Measurements from ENCODE around the gene TIA1.
"Not testable (repeated sequence)": the region's sequence is repeated elsewhere in the genome, so short reads cannot be mapped to it uniquely, and the experiment has no call there.

Gene TIA1, protein sequence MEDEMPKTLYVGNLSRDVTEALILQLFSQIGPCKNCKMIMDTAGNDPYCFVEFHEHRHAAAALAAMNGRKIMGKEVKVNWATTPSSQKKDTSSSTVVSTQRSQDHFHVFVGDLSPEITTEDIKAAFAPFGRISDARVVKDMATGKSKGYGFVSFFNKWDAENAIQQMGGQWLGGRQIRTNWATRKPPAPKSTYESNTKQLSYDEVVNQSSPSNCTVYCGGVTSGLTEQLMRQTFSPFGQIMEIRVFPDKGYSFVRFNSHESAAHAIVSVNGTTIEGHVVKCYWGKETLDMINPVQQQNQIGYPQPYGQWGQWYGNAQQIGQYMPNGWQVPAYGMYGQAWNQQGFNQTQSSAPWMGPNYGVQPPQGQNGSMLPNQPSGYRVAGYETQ

DNA sequence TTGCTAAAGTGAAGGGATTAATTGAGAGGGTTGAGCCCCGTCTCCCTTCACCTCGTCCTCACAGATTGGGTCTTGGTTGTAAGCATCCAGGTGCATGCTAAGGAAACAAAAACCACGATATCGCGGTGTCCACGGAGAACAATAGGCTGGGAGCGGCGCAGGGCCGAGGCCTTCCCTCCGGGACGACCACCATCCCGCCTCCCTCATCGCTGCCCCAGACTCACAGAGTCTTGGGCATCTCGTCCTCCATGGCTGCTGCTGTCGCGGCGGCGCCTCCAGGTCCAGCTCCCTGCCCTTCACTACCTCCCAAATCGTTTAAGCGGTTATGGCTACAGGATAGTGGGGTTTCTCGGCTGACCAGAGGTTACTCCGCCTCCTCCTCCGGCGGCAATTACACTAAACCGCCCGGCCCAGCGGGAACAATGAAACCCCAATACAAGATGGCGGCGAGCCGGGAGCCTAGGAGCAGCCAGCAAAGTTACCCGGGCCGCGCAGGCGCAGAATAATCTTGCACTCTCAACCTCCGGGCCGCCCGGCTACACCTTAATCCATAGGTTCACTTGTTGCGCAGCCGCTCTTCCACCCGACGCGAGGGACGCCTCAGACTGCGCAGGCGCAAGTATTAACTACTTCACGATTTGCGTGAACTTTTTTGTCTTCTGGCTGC lies at the start of gene TIA1:
TIA1 (minus strand) TSS at position 448 of the 667 bp plus-strand sequence; CDS start at position 250, 198 bp downstream.
- DNase-seq (ENCODE audit: low read depth): peak; percentile 92

DNA sequence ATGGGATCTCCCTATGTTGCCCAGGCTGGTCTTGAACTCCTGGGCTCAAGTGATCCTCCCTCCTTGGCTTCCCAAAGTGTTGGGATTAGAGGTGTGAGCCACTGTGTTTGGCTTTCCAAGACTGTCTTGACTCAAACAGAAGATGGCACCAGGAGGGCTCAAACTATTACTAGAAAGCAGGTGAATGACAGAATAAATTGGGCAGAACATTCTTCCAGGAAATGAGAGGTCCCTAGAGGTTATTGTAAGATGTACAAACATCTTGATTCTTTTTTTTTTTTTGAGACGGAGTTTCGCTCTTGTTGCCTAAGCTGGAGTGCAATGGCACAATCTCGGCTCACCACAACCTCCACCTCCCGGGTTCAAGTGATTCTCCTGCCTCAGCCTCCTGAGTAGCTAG lies 49.4 kb upstream of the TIA1 start:
- not testable (repeated sequence) for DNase-seq (ENCODE audit: low read depth)

DNA sequence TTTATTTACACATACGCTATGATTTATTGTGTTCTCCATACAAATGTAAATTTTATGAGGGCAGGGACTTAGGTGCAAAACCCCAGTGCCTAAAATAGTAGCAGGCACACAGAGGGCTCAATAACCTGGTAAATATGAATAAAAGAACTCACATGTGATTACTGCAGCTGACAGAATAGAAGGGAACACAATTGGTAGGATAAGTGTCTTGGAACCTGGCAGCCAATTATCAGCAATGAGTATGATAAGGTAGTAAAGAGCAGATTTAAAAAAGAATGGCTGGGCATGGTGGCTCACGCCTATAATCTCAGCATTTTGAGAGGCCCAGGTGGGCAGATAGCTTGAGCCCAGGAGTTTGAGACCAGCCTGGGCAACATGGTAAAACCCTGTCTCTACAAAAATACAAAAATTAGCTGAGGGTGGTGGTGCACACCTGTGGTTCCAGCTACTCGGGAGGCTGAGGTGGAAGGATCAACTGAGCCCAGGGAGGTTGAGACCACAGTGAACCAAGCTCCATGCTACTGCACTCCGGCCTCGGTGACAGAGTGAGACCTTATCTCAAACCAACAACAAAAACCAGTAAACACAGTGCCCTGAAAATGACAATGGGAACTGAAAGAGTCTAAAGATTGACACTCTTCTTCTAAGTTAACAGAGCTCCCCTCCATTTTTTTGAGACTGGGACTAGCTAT lies 35.2 kb upstream of the TIA1 start:
- DNase-seq (ENCODE audit: low read depth): no peak

DNA sequence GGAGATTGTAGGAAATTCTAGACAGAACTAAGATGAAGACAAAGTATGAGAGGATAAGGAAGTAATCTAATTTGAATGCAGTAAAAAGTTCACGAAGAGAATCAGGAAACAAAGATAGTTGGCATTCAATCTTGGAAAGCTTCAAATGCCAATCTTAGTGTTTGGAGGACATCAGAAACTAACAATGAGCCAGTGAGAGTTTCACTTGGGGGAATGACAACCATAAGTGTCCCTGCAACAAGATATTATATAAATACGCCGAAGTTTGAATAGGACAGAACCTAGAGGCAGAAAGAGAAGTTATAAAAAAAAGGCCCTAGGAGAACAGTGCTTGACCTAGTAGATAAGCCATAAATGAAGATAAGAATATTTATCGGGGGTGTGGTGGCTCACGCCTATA lies 34.0 kb upstream of the TIA1 start:
- DNase-seq (ENCODE audit: low read depth): no peak

DNA sequence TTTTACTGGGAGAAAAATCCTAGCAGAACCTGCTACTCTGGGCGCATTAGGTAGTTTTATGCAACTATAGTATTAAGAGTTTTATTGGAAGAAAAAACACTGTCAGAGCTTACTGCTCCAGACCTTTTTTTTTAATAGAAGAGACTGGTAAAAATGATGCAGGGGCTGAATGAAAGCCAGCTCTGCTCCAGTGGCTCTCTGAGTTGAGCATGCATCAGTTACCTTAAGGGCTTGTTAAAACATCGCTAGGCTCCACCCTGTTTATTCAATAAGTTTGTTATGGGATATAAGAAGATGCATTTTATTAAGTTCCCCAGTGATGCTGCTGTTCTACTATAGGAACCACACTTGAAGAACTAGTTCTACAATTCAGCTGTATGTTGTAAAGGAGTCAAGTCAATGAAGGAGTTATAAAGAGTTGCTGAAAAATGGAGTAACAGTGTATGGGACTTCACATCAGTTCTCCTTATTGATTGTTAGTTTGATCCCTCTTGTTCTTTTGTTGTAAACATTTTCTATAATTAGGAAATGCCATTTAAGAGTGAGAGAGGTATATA lies 31.9 kb upstream of the TIA1 start:
- no peak for DNase-seq (ENCODE audit: low read depth)

DNA sequence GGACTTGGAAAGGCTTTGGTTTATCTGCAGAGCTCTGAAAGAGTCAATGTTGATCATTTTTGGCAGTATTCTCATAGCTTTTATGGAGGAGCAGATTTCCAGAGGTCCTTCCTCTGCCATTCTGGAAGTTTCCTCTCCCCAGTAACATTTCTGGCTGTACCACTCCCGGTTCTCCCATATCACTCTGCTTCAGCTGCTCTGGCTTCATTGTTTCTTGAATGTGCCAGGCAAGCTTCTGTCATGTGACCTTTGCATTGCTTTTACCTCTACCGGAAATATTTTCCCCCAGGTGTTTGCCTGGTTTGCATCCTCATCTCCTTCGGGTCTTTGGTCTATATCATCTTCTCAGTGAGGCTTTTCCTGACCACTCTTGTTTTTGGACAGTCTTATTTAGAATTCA lies 21.9 kb upstream of the TIA1 start:
- no peak for DNase-seq (ENCODE audit: low read depth)

DNA sequence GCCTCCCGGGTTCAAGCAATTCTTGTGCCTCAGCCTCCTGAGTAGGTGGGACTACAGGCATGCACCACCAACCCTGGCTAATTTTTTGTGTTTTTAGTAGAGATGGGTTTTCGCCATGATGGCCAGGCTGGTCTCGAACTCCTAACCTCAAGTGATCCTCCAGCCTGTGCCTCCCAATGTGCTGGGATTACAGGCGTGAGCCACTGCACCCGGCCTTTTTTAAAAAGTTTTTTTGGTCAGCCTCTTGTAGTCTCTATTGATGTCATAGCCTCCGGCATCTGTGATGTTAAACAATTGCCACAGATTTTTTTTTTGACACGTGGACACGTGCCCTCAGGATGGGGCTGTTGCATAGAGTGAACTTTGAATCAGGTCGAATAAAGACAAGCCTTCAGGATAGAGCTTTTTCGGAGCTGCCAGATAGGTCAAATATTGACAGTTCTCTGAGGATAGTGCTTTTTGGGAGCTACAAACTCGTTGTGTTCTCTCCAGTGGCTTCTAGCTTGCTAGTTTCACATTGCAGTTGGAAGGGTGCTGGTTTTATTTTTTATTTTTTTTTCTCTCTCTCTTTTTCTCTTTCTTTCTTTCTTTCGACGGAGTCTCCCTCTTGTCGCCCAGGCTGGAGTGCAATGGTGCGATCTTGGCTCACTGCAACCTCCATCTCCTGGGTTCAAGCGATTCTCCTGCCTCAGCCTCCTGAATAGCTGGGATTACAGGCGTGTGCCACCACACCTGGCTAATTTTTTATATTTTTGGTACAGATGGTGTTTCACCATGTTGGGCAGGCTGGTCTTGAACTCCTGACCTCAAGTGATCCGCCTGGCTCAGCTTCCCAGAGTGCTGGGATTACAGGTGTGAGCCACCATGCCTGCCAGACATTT lies 21.2 kb upstream of the TIA1 start:
- DNase-seq (ENCODE audit: low read depth): not testable (repeated sequence)

DNA sequence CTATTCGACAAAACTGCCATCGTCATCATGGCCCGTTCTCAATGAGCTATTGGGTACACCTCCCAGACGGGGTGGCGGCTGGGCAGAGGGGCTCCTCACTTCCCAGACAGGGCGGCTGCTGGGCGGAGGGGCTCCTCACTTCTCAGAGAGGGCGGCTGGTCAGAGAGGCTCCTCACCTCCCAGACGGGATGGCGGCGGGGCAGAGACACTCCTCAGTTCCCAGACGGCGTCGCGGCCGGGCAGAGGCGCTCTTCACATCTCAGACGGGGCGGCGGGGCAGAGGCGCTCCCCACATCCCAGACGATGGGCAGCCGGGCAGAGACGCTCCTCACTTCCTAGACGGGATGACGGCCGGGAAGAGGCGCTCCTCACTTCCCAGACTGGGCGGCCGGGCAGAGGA lies 18.5 kb upstream of the TIA1 start:
- not testable (repeated sequence) for DNase-seq (ENCODE audit: low read depth)

DNA sequence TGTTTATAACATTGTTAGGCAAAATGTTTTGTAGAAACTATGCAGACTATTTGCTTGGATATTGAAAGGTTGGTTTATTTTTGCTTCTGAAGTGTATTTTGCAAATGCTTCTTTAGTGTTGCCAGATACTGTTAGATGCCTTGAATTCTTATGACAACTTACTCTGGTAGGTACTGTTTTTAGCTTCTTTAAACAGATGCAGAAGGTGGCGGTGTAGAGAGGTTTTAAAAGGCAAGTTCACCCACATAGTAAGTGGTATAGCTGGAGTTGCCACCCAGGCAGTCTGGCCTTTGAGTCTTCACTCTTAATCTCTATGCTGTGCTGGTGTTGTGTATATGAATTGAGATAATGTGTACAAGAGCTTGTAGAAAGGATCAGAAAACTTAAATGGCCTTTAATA lies 13.1 kb upstream of the TIA1 start:
- DNase-seq (ENCODE audit: low read depth): no peak

DNA sequence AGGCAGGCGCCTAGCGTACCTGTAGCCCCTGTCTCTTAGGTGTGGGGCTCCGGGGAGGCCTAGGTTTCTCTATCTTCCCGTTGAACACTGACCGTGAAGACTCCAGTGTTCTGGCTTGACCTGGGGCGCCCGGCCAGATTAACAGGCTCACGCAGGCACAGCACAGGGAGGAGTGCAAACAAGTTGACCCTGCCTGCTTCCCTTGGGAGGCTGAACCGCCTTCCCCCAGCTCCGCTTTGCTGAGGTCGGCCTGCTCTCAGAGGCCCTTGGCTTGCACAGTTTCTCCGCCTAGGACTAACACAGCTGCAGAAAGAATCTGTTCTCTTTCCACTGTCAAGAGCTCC lies 10.1 kb upstream of the TIA1 start:
- DNase-seq (ENCODE audit: low read depth): no peak

DNA sequence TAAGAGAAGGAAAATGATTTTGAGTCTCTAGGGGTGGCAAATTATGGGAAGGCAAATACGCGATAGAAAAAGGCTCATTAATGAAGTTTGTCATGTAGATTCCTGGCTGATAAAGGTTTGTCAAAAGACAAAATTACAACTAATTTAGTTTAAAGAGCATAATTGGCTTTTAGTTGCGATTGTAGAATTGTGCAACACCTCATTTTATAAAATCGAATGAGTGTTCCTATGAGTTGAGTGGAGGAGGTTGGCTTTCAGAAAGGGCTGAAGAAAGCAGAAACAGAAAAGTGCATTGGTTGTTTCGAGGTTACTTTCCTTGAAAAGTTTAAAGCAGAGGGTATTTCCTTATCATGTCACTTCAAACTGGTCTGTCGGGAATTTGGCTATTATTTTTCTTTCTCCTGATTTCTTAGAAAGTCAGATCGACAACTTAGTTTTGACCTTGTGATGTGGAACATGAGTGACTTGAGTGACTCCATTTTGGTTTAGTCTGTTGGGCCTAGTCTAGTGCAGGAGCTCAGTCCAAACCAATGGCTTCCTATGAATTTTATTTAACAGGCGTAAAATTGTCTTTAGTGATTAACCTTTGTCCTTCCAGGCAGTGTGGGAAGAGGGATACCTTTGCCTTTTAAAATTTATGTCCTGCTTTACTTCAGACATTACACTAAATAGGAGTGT lies 7.3 kb upstream of the TIA1 start:
- DNase-seq (ENCODE audit: low read depth): no peak

DNA sequence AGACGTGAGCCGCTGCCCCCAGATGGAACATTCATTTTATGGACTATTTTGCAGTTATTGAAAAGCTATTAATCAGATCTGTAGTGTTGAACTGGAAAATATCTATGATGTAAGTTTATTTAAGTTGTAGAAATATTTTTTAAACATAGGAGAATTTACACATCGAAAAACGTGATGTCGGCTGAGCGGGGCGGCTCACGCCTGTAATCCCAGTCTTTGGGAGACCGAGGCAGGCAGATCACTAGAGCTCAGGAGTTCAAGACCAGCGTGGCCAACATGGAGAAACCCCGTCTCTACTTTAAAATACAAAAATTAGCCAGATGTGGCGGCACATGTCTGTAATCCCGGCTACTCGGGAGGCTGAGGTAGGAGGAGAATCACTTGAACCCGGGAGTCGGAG lies 2.0 kb upstream of the TIA1 start:
- no peak for DNase-seq (ENCODE audit: low read depth)

DNA sequence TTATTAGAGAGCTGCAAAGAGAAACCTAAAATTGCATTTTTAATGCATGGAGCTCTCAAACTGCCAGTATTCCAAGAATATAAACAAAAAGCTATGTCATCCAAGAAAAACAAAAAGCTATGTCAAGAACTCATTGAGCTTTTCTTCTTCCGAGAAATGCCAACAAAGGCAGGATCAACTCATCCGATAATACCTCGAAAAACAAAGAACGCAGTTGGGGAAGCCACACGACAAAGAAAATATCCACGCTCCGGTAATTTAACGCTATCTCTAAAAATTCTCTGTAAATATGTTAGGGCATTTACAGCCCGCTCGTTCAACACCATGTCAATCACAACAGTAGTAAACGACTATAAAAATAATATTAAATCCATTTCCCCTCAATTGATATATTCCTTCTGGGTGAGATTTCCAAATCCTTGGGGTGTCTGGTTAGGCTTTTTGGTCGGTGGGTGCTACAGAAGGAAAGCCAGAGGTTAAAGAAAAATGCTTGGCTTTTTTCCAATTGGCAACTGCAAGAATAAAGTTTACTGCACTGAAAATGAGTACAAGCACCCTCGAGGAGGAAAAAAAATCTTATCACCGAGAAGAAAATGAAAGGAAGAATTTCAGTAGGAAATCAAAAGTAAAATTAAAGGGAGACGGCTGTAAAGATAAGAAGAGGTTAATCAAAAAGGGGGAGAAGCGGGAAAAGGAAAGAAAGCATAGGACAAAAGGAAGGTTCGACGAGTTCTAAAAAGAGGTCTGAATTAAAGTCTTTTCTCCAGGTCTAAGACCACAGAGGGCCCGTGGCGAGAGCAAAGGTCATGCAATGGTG lies 856 bp downstream of the TIA1 start:
- DNase-seq (ENCODE audit: low read depth): no peak

DNA sequence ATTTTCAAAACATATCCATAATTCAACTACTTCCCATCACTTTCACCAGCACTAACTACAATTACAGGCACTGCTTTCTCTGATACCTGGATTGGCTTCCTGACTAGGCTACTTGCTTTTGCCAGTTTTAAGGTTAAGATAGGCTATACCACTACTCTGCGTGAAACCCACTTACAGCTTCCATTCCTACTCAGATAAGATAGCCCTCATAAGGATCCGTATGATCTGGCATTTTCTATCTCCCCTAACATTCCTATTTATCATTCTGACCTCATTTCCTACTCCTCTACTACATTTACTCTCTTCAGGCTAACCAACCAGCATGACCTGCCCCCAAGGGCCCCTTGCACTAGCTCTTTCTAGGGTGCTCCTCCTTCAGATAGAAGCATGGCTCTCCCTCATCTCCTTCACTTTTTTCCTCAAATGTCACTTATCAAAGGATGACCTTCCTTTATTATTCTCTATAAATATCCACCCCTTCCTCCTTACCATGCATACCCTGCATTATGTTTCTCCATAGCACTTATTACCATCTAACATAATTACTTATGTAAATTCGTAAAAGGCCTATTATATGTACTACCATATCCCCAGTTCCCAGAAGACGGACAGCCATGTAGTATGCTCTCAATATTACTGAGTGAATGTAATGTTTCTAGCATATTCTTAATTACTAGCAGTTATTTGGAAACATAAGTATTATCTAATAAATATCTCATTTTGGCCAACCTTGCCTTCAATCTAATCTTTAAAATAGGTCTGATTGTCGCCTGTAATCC lies 4.4 kb downstream of the TIA1 start:
- no peak for DNase-seq (ENCODE audit: low read depth)

DNA sequence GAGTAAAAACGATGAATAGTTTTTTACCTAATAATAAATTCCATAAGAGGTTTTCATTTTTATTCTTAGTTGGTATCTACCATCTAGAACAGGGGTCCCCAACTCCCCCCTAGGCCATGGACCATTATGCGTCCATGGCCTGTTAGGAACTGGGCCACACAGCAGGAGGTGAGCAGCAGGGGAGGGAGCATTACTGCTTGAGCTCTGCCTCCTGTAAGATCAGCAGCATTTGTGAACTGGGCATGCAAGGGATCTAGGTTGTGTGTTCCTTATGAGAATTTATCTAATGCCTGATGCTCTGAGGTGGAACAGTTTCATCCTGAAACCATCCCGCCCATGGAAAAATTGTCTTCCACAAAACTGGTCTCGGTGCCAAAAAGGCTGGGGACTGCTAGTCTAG lies 5.9 kb downstream of the TIA1 start:
- DNase-seq (ENCODE audit: low read depth): no peak

DNA sequence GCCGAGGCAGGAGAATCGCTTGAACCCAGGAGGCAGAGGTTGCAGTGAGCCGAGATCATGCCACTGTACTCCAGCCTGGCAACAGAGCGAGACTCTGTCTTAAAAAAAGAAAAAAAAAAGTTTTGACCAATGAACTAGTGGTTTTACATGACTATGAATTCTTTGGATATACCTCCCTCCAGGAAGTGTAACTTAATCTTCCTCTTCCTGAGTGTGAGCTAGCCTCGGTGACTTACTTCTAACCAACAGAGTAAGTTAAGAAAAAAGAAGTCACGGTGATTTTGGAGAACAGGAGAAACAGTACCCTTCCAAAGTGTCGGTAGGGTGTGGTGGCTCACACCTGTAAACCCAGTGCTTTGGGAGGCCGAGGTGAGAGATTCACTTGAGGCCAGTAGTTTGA lies 7.1 kb downstream of the TIA1 start:
- DNase-seq (ENCODE audit: low read depth): no peak

DNA sequence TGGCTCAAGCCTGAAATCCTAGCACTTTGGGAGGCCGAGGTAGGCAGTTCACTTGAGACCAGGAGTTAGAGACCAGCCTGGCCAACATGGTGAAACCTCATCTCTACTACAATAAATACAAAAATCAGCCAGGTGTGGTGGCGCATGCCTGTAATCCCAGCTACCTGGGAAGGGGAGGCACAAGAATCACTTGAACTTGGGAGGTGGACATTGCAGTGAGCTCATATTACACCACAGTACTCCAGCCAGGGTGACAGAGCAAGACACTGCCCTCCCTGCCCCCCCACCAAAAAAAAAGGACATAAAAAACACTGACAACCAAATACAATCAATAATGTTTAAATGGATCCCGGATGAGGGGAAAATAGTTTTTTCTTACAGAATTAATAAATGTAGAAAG lies 7.8 kb downstream of the TIA1 start:
- DNase-seq (ENCODE audit: low read depth): no peak

DNA sequence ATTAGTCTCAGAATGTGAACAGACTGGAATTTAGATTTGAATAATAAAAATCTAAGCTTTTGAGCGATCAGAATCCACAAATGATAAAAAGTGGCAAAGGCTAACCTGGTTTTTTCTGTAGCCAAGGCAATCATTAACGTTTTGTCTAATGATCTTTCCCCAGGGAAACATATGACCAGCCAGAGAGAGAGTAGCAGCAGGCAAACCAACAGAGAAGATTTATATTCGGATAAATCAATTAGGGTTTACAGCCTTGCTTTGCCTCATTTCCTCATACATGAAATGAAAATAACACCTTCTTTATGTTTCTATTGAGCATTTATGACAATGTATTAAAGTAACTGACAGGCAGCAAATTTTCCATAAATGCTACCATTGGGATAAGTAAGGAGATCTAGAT lies 14.5 kb downstream of the TIA1 start:
- no peak for DNase-seq (ENCODE audit: low read depth)

DNA sequence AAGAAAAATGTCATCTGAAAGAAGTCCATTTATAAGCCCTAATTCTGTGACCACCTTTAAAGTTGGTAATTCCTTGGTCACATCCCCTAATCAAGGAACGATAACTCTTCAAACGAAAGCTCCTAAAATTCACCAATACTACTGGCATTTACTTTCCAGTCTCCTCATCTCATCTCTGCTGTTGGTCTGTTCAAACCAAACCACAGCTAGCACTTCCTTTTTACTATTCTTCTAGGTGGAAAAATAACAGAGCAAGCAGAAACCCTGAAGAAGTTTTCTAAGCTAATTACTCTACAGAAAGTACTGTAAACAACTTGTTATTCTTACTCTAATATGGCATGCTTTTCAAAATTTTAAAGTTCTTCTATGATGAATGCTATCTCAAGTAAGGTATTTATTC lies 21.6 kb downstream of the TIA1 start:
- no peak for DNase-seq (ENCODE audit: low read depth)

DNA sequence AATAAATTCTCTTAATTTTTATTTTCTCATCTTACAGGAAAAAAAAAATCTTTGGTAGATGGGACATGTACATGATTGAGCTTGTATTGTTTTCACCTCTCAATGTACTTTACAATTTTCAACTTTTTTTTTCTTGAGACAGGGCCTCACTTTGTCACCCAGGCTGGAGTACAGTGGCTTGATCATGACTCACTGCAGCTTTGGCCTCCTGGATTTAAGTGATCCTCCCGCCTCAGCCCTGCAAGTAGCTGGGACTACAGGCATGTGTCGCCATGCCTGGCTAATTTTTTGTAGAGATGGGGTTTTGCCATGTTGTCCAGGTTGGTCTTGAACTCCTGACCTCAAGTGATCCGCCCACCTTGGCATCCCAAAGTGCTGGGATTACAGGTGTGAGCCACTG lies 25.1 kb downstream of the TIA1 start:
- DNase-seq (ENCODE audit: low read depth): not testable (repeated sequence)

All from HS-5 (cell line).